Neural cell (in vitro differentiated cells): Measurements from ENCODE around the gene PPP1R15B. TPM values are rescaled to one million over a fixed set of nuclear protein-coding genes. Genes with fewer than 3 reads are reported as not detected.
A peak's percentile ranks its signal among the peaks of the same experiment; 100 is the strongest.

Experiments
- H2AFZ ChIP-seq: fragments of 200-600, 300-800 bp; sonication (generic), shearing (Covaris generic); 2 replicates; pipeline ENCODE4 v1.6.0; 2014; ENCODE audit warnings: low read depth, mild to moderate bottlenecking, antibody characterized with exemption, low read length, moderate library complexity
- H3F3A ChIP-seq: fragments of 200-600 bp; shearing (Covaris generic); 2 replicates; pipeline ENCODE4 v1.6.1; 2016; ENCODE audit warnings: mild to moderate bottlenecking, moderate library complexity, mixed read lengths, antibody characterized with exemption, low read length; ENCODE audit not compliant: insufficient read depth, poor library complexity, severe bottlenecking
- H3K27ac ChIP-seq: fragments of 200-600, 300-800 bp; sonication (generic), shearing (Covaris generic); 2 replicates; pipeline ENCODE4 v1.5.1; 2014; ENCODE audit warnings: mild to moderate bottlenecking, low read length, moderate library complexity
- H3K27me3 ChIP-seq: fragments of 300-800, 200-600 bp; sonication (generic), shearing (Covaris generic); 2 replicates; pipeline ENCODE4 v1.6.0; 2014; ENCODE audit warnings: mild to moderate bottlenecking, low read depth, low read length, moderate library complexity; ENCODE audit not compliant: insufficient read depth
- H3K36me3 ChIP-seq: fragments of 300-800, 200-600 bp; sonication (generic), shearing (Covaris generic); 2 replicates; pipeline ENCODE4 v1.5.1; 2014; ENCODE audit warnings: mild to moderate bottlenecking, antibody characterized with exemption, low read length, moderate library complexity; ENCODE audit not compliant: insufficient read depth
- H3K4me2 ChIP-seq: fragments of 300-800, 200-600 bp; sonication (generic), shearing (Covaris generic); 2 replicates; pipeline ENCODE4 v1.6.0; 2014; ENCODE audit warnings: mild to moderate bottlenecking, low read length
- H3K4me3 ChIP-seq: fragments of 300-800, 200-600 bp; sonication (generic), shearing (Covaris generic); 2 replicates; pipeline ENCODE4 v1.5.1; 2014; ENCODE audit warnings: mild to moderate bottlenecking, low read length, moderate library complexity
- H3K79me2 ChIP-seq: fragments of 200-600 bp; shearing (Covaris generic); replicated peaks from 2 replicates; pipeline ENCODE4 v1.6.0; 2014; ENCODE audit warnings: mild to moderate bottlenecking, low read length, moderate library complexity; ENCODE audit not compliant: insufficient read depth
- H3K9ac ChIP-seq: fragments of 300-800, 200-600 bp; sonication (generic), shearing (Covaris generic); 2 replicates; pipeline ENCODE4 v1.6.1; 2016; ENCODE audit warnings: mild to moderate bottlenecking, low read length, mixed read lengths
- H3K9me2 ChIP-seq: fragments of 200-600 bp; shearing (Covaris generic); 2 replicates; pipeline ENCODE4 v1.6.1; 2016; ENCODE audit warnings: mild to moderate bottlenecking, low read length, mixed read lengths; ENCODE audit not compliant: insufficient read depth
- H3K9me3 ChIP-seq: fragments of 200-600, 300-800 bp; sonication (generic), shearing (Covaris generic); 2 replicates; pipeline ENCODE4 v1.6.1; 2016; ENCODE audit warnings: mild to moderate bottlenecking, mixed run types, low read length, moderate library complexity, mixed read lengths
- H4K20me1 ChIP-seq: fragments of 200-600 bp; shearing (Covaris generic); 2 replicates; pipeline ENCODE4 v1.6.1; 2016; ENCODE audit warnings: mild to moderate bottlenecking, mixed run types; ENCODE audit not compliant: insufficient read depth
- CTCF ChIP-seq: fragments of 450-650 bp; IDR thresholded peaks from 2 replicates; pipeline ENCODE4 v1.5.1; 2014; ENCODE audit warnings: antibody characterized with exemption, mild to moderate bottlenecking, moderate library complexity; ENCODE audit not compliant: poor library complexity, severe bottlenecking
- EP300 ChIP-seq: fragments of 450-650 bp; conservative IDR thresholded peaks from 2 replicates; pipeline ENCODE4 v1.6.1; 2014; ENCODE audit warnings: antibody characterized with exemption, mild to moderate bottlenecking, moderate library complexity; ENCODE audit not compliant: poor library complexity, severe bottlenecking
- EZH2 ChIP-seq: fragments of 200-600, 300-800 bp; shearing (Covaris generic), sonication (generic); IDR thresholded peaks from 2 replicates; pipeline ENCODE4 v1.6.1; 2014; ENCODE audit warnings: antibody characterized with exemption, low read length, borderline replicate concordance, mild to moderate bottlenecking; ENCODE audit not compliant: insufficient read depth, poor library complexity, severe bottlenecking
- MXI1 ChIP-seq: fragments of 450-650 bp; conservative IDR thresholded peaks from 2 replicates; pipeline ENCODE4 v1.6.1; 2014; ENCODE audit warnings: antibody characterized with exemption, mild to moderate bottlenecking; ENCODE audit not compliant: poor library complexity, severe bottlenecking
- POLR2AphosphoS5 ChIP-seq: IDR thresholded peaks from 2 replicates; pipeline ENCODE4 v1.6.1; 2012
- RAD21 ChIP-seq: fragments of 450-650 bp; conservative IDR thresholded peaks from 2 replicates; pipeline ENCODE4 v1.6.1; 2014; ENCODE audit warnings: antibody characterized with exemption, mild to moderate bottlenecking, moderate library complexity
- REST ChIP-seq: IDR thresholded peaks from 2 replicates; pipeline ENCODE4 v1.6.1; 2012; ENCODE audit warnings: borderline replicate concordance
- SMC3 ChIP-seq: fragments of 450-650 bp; conservative IDR thresholded peaks from 2 replicates; pipeline ENCODE4 v1.6.1; 2014; ENCODE audit warnings: antibody characterized with exemption, mild to moderate bottlenecking, moderate library complexity; ENCODE audit not compliant: poor library complexity
- TAF1 ChIP-seq: IDR thresholded peaks from 2 replicates; pipeline ENCODE4 v1.6.1; 2012; ENCODE audit warnings: low read depth
- polyA plus RNA-seq: library from polyadenylated mRNA; depleted of rRNA; stranded (reverse); fragments of >200 nt; gene quantifications from 2 replicates; pipeline ENCODE4 v1.2.3, GENCODE V29; 2014

Gene PPP1R15B
- polyA plus RNA-seq, 1 donor from 2014 or later = 30.1 TPM

GRCh38 chr1:204407295-204407971, 4.2 kb downstream of the PPP1R15B start:
- Histone ChIP-seq H3K9me2 (no peaks in the 10 kb centered on the region), H2AFZ (no peak overlapping the region), H4K20me1 (peaks cover 45% of the 10 kb centered on the region), H3K36me3 (no peaks in the 10 kb centered on the region), H3K27me3 (no peaks in the 10 kb centered on the region), H3K27ac (no peak overlapping the region), H3K9ac (peak overlapping the region; percentile 99), H3K4me2 (peak overlapping the region; percentile 71), H3K79me2 (peaks cover 85% of the 10 kb centered on the region), H3F3A (no peaks in the 10 kb centered on the region), H3K4me3 (peak overlapping the region; percentile 92), H3K9me3 (no peaks in the 10 kb centered on the region)
- TF ChIP-seq POLR2AphosphoS5 (no peak), EZH2 (no peak), REST (no peak), CTCF (no peak), RAD21 (no peak), MXI1 (no peak), TAF1 (no peak), EP300 (no peak), SMC3 (no peak)

DNA sequence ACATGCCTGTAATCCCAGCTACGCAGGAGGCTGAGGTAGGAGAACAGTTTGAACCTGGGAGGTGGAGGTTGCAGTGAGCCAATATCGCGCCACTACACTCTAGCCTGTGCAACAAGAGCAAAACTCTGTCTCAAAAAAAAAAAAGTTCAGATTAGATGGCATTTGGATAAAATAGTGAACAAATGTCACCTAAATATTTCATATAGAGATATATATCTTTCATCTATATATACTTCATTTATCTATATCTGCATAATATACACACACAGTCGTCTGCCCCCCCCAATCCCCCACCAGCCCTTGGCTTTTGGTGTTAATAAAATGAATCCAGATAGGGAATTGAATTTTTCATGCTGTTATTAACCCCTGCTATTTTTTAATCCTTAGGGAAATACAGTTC, 5.0 kb downstream of the PPP1R15B start:
- no peaks in the 10 kb centered on the region for H3F3A ChIP-seq
- no peak overlapping the region for H3K27ac ChIP-seq
- no peak for TF ChIP-seq REST
- peak overlapping the region; percentile 71 for H3K4me2 ChIP-seq
- H3K36me3 ChIP-seq = no peaks in the 10 kb centered on the region
- no peaks in the 10 kb centered on the region for H3K27me3 ChIP-seq
- H3K9me2 ChIP-seq = no peaks in the 10 kb centered on the region
- no peak overlapping the region for H3K9ac ChIP-seq
- peaks cover 85% of the 10 kb centered on the region for H3K79me2 ChIP-seq
- no peak overlapping the region for H2AFZ ChIP-seq
- H3K4me3 ChIP-seq = peak overlapping the region; percentile 92
- peaks cover 45% of the 10 kb centered on the region for H4K20me1 ChIP-seq
- H3K9me3 ChIP-seq = no peaks in the 10 kb centered on the region
